A673 (cell line): ENCODE measurements around the gene HBP1. TPM values are rescaled to one million over a fixed set of nuclear protein-coding genes. Genes with fewer than 3 reads are reported as not detected.

Experiments
- BruUV-seq: library from RNA; stranded (reverse); fragments of 400-500 nt; replicated peaks from 2 replicates; lab custom pipeline; 2021; lab: Mats Ljungman, UMichigan
- CTCF ChIA-PET: fragments of 300-600 bp; sonication (Branson Sonifier 250); formaldehyde crosslinking; loops from one replicate; lab custom pipeline; 2022; ENCODE audit warnings: antibody characterized with exemption; lab: Charles Lee
- POLR2A ChIA-PET: fragments of 300-600 bp; sonication (Branson Sonifier 250); formaldehyde crosslinking; loops from one replicate; lab custom pipeline; 2022; ENCODE audit warnings: antibody characterized with exemption; ENCODE audit not compliant: low non-redundant PET; lab: Charles Lee
- DNase-seq: peaks from one replicate; pipeline ENCODE4 v3.0.0-alpha.2; 2015; ENCODE audit warnings: low spot score
- H3K27ac ChIP-seq: fragments of 200-600 bp; sonication (generic); 2 replicates; pipeline ENCODE4 v1.5.1; 2016; ENCODE audit warnings: mixed run types, low read depth, mild to moderate bottlenecking, mixed read lengths, antibody characterized with exemption, low read length; ENCODE audit not compliant: poor library complexity, severe bottlenecking
- H3K27me3 ChIP-seq: fragments of 200-600 bp; sonication (generic); replicated peaks from 2 replicates; pipeline ENCODE4 v1.6.1; 2017; ENCODE audit warnings: mixed run types, low read depth, mild to moderate bottlenecking, mixed read lengths, antibody characterized with exemption, low read length; ENCODE audit not compliant: insufficient read depth, poor library complexity
- H3K36me3 ChIP-seq: fragments of 200-600 bp; sonication (generic); 2 replicates; pipeline ENCODE4 v1.6.1; 2016; ENCODE audit warnings: mixed run types, mild to moderate bottlenecking, mixed read lengths, antibody characterized with exemption, low read length; ENCODE audit not compliant: insufficient read depth, poor library complexity, severe bottlenecking
- H3K4me1 ChIP-seq: fragments of 200-600 bp; sonication (generic); 2 replicates; pipeline ENCODE4 v1.6.1; 2017; ENCODE audit warnings: mixed run types, mild to moderate bottlenecking, mixed read lengths, antibody characterized with exemption, low read length; ENCODE audit not compliant: insufficient read depth, poor library complexity, severe bottlenecking
- H3K4me3 ChIP-seq: fragments of 200-600 bp; sonication (generic); 2 replicates; pipeline ENCODE4 v1.5.1; 2016; ENCODE audit warnings: low read depth, mixed run types, mild to moderate bottlenecking, mixed read lengths, low read length; ENCODE audit not compliant: poor library complexity, severe bottlenecking
- H3K9me3 ChIP-seq: fragments of 200-600 bp; sonication (generic); 2 replicates; pipeline ENCODE4 v1.6.1; 2016; ENCODE audit warnings: mixed run types, low read depth, mild to moderate bottlenecking, mixed read lengths, antibody characterized with exemption, low read length; ENCODE audit not compliant: poor library complexity, severe bottlenecking
- CTCF ChIP-seq: fragments of 300-800, 200-600 bp; sonication (generic); conservative IDR thresholded peaks from 2 replicates; pipeline ENCODE4 v1.5.1; 2017; ENCODE audit warnings: low read depth, mild to moderate bottlenecking, antibody characterized with exemption, low read length, moderate library complexity, mixed read lengths
- EZH2 ChIP-seq: fragments of 200-600 bp; sonication (generic); IDR thresholded peaks from 2 replicates; pipeline ENCODE4 v1.6.1; 2017; ENCODE audit warnings: borderline replicate concordance, low read depth, mild to moderate bottlenecking, mixed read lengths, antibody characterized with exemption, low read length; ENCODE audit not compliant: poor library complexity, severe bottlenecking
- intact Hi-C: fragments of 100-400 bp; cut with micrococcal nuclease; formaldehyde crosslinking; loops from one replicate; pipeline ENCODE4 v1.10.0; 2022; ENCODE audit not compliant: unreplicated experiment
- total RNA-seq: library from RNA; stranded (reverse); gene quantifications from 2 replicates; pipeline ENCODE4 v1.2.3, GENCODE V29; 2021

The HBP1 gene
- total RNA-seq, 1 experiment from 2014 or later: 11.7 TPM

GRCh38 chr7:107194052-107194451 lies 25.2 kb downstream of the HBP1 start:
- POLR2A ChIA-PET: interaction anchor here (0.6 to 0.7 kb wide), 2 partner anchors 26 to 307 kb away, joined by 3 to 4 read pairs; no protein-coding TSS in a partner anchor
- intact Hi-C loops: no loop called here
- H3K4me1 ChIP-seq: no peaks in the 10 kb centered on the region

GRCh38 chr7:107196834-107197610 lies 28.2 kb downstream of the HBP1 start:
- Histone ChIP-seq H3K36me3 (peaks cover 9% of the 10 kb centered on the region), H3K4me1 (no peaks in the 10 kb centered on the region), H3K4me3 (no peak overlapping the region), H3K9me3 (no peaks in the 10 kb centered on the region), H3K27me3 (no peaks in the 10 kb centered on the region), H3K27ac (no peak overlapping the region)
- CTCF ChIA-PET: no interaction called here
- intact Hi-C loops: no loop called here
- TF ChIP-seq EZH2 (no peak), CTCF (no peak)
- DNase-seq: no peak
- no TSS peak for BruUV-seq
- POLR2A ChIA-PET: no interaction called here

More at GRCh38 chr7:107194052-107194451, 25.2 kb downstream of the HBP1 start:
- peak; percentile 42; the same call in 1 of the 2 replicates for TF ChIP-seq CTCF
- no peak for TF ChIP-seq EZH2
- Histone ChIP-seq H3K27me3 (no peaks in the 10 kb centered on the region), H3K36me3 (peaks cover 18% of the 10 kb centered on the region), H3K9me3 (no peaks in the 10 kb centered on the region), H3K4me3 (no peak overlapping the region), H3K27ac (no peak overlapping the region)
- no TSS peak for BruUV-seq
- no peak for DNase-seq
- CTCF ChIA-PET: interaction anchor here (1.2 kb wide), 2 partner anchors 681 to 686 kb away, joined by 5 read pairs; no protein-coding TSS in a partner anchor

- Histone ChIP-seq H3K9me3 (no peaks in the 10 kb centered on the region), H3K27ac (no peak overlapping the region), H3K36me3 (peaks cover 9% of the 10 kb centered on the region), H3K27me3 (no peaks in the 10 kb centered on the region), H3K4me3 (no peak overlapping the region), H3K4me1 (no peaks in the 10 kb centered on the region)
- no TSS peak for BruUV-seq
- CTCF ChIA-PET: no interaction called here
- POLR2A ChIA-PET: no interaction called here
- no peak for TF ChIP-seq EZH2
- peak; percentile 52 for TF ChIP-seq CTCF
- intact Hi-C loops: loop anchor here (1.0 to 5.0 kb wide), 3 partner anchors 300 to 670 kb away; no protein-coding TSS in a partner anchor
- peak; percentile 38 for DNase-seq
Measured at GRCh38 chr7:107201795-107202450, 33.1 kb downstream of the HBP1 start.
